HG03175 (cell line): ENCODE data around the gene AGBL1.

ENCODE experiments used
- ATAC-seq: cut with Tn5 transposase; IDR thresholded peaks from one replicate; pipeline ENCODE4 v1.9.1; 2021; ENCODE audit warnings: mild to moderate bottlenecking, moderate library complexity; ENCODE audit not compliant: unreplicated experiment

Gene AGBL1

DNA sequence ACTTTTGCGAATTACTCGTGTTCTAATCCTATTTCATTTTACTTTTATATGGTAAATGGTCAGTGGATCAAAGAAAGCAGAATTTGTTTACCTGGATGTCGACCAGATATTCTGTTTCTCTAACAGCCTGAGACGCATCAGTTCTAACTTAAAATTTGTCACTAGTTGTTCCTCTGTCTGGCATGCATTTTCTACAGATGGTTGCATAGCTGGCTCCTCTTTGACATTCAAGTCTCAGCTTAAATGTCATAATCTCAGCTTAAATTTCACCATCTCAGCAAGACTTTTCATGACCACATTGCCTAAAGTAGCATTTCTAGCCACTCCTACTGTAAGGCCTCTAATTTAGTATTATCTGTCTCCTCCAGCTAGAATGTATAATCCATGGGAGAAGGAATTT, 609.3 kb downstream of the AGBL1 start:
- no peak for ATAC-seq

DNA sequence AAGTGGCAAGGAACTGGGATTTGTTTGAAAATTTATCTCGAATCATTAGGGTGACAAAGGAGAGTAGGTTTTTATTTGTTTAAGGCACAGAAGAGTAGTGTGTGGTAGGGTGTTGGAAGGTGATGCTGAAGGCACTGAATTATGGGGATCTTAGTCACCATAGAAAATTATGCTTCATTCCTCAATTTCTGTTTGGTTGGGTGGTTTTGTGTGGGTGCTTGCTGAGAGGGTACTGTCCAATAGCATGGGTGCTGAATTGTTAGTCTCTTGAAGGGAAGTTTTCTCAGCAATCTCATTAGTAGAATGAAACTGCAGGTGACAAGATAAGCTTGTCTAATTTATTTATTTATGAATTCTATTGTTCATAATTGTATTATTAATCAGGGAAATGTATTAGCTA, 610.9 kb downstream of the AGBL1 start:
- no peak for ATAC-seq

DNA sequence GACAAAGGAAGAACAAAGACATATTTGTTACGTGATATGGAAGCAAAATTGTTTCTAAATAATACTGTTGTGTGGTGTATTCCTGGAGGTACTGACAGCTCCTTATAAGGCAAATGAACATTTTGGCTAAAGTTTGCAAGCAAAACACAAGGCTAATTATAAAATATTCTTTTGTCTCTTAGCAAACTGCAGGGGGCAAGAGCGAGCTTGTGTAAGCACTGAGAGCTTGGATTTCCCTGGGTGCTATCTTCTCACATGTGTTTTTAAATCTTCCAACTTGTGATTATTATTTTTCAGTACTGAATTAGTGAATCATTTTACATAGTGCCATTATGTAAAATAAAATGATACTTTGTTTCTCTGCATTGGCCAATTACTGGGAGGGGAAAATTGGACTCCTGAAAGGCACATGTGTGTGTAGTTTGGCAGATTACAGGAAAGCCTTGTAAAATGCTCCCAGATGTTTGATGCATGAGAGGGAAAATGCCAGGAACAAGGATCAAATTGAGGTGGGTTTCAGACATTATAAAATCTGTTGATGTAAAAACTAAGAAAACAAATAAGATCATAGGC, 611.5 kb downstream of the AGBL1 start:
- ATAC-seq = no peak

DNA sequence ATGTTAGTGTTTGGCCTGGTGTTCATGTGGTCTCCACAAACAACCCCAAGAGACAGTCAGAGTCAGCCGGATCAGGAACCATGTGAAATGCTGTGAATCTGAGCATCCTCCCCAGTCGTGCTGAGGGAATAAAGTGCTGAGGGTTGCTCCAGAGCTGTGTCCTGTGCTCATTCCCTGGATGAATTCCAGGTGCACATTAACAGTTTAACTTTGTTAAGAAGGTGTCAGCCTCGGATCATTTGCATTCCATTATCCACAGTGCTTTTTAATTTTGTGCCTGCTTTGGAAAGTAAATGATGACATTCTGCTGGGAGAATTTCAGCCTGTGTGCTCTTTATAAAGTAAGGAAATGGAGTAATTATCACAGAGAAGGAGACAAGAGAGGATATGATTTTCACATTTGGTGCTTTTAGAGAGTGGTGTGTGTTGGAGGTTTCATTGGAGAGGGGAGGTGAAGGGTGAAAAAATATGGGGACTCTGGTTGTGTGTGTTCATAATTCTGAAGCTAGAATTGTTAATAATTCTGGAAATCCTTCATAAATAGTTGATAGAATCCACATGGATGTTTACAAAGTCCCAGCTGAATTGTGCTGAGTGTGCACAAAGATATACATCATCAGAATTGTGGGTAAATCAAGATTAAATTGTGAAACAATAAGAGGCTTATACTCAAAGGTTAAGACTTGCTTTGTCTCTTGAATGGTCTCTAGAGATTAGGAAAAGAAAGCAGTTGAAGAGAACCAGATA, 621.4 kb downstream of the AGBL1 start:
- ATAC-seq = no peak

DNA sequence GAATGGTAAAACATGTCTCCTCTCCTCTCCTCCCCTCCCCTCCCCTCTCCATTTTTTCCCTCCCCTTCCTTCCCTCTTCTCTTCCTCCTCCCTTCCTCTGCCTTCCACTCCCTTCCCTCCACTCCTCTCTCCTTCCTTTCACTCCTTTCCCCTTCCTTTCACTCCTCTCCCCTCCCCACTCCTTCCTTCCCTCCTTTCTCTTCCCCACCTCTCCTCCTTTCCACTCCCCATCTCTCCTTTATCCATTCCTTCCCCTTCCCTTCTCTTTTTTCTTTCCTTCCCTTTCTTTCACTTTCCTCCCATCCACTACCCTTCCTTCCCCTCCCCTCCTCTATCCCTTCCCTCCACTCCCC, 621.9 kb downstream of the AGBL1 start:
- no peak for ATAC-seq

DNA sequence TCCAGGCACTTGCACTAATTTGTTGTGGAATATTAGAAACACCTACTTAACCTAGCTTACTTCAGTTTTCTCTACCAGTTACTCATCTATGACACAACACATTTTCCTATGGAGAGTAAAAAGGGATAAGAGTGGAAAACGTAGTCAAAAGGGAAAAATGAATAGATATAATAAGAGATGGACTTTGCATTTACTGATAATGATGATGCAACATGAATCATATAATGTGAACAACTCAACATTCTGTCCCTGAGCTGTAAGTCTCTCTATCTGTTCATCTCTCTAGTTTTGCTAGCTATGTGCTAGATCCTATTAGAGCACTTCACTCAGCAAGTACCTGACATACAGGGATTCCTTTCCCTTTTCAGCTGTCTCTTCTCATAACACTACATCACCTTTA, 627.1 kb downstream of the AGBL1 start:
- no peak for ATAC-seq

DNA sequence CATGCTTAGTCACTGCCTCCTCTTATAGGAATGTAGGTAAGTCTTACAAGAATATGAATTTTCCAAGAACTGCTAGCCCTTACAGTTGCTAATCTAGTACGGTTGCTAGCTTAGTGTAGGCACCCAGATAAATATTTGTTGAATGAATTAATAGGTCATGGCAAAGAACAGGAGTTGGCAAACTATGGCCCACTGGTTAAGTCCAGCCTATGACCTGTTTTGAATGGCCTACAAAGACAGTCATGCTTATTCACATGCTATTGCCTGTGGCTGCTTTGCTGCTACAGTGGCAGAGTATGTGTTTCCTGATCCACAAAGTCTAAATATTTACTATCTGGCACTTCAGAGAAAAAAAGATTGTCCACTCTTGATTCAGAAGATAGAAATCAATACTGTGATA, 631.8 kb downstream of the AGBL1 start:
- ATAC-seq = no peak

DNA sequence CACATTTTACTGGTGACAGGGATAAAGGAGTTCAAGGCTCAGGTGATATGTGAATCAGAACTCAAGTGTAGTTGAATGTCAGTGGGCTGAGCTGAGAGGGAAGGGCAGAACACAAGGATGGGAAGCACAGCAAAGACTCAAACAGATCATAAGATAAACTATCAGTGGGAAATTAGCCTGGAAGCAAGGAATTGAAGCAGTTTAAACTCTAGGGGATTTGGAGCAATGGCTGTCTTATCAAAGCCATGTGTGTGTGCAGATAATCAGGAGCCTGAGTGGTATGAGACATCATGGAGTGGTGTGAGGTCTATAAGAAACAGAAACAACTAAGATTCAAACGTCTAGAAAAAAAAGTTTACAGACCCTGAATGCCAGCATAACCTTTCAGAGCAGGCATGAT, 634.6 kb downstream of the AGBL1 start:
- no peak for ATAC-seq

DNA sequence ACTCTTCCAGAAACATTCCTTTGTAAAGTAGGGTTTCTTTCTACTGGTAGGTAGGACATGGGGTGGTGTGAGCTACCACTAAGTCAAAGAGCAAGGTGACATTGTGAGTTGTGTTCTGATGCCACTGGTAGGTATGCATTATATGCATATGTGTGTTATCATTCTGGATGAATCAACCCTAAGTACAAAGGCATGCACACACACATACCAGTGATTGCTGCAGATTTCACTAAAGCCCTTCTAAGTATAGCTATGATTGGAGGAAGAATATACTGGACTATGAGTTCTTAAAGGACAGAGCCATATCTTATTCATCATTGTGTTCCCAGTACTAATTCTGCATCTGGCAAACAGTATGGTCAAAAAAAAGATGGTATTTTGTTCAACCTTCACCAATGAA, 646.0 kb downstream of the AGBL1 start:
- ATAC-seq = no peak

DNA sequence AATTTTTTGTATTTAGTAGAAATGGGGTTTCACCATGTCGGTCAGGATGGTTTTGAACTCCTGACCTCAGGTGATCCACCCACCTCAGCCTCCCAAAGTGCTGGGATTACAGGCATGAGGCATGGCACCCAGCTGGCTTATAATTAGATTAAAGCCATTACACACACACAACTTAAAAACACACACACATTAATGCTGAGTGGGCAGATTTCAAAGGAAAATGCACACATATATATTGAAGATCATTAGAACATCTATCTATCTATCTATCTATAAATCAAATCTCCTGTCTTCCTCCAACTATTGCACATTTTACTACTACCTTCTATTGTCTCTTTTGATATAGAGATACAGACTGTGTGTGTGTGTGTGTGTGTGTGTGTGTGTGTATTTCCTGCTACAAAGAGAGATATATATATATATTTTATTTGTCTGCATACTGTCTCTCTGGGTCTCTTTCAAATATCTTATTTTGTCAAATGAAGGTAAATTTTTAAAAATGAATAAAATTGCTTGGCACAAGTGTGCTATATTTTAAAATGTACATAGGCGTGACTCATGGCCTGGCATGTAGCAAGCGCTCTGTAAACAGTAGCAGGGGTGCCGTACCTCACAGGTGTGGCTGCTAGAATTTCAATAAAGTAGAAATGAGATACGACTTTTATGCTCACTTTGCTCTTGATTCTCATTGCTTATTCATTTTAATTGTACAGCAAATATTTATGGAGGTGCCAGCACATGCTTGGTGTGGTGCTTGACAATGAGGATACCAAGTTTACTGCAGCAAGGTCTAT, 655.8 kb downstream of the AGBL1 start:
- ATAC-seq = no peak

DNA sequence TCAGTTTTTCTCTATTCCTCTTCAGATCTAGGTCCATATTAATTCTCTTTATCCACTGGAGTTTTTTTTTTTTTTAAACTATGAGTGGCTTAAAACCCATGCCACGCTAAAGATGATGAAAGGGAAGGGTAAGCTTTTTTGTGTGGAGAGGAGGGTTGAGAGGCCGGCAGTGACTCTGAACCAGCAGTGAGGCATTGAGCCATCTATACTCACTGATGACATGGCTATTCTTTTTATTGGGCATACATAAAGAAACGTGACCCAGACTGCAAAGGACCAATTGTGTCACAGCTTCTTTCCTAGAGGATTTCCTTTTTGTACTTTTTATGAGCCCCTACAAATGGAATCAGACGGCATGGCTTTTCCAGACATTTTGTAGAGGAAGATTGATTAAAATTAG, 662.2 kb downstream of the AGBL1 start:
- no peak for ATAC-seq

DNA sequence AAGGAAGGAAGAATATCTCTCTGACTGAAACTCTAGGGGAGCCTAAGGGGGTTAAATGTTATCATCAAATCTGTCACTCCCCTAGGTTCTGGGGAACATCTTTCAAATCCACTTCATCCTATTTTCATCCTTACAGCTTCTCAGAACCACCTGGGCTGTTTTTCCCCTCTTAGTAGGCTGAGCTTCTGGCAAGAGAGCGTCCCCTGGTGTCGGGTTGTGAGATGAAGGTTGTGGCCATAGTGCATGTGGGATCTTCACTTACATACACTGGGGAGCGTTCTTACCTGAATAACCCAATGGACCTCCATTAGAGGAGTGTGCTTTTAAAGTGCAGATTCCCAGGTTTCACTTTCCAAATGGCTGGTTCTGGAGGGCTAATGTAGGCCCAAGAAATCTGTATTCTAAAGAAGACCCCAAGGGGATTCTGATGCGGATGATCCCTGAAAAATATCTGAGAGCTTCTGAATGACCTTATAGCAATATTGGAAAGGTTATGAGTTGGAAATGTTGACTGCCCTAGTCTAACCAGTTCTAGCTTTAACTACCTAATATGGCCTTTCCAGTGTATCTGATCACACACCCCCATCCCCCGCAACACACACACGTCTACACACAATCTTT, 663.7 kb downstream of the AGBL1 start:
- ATAC-seq = no peak

DNA sequence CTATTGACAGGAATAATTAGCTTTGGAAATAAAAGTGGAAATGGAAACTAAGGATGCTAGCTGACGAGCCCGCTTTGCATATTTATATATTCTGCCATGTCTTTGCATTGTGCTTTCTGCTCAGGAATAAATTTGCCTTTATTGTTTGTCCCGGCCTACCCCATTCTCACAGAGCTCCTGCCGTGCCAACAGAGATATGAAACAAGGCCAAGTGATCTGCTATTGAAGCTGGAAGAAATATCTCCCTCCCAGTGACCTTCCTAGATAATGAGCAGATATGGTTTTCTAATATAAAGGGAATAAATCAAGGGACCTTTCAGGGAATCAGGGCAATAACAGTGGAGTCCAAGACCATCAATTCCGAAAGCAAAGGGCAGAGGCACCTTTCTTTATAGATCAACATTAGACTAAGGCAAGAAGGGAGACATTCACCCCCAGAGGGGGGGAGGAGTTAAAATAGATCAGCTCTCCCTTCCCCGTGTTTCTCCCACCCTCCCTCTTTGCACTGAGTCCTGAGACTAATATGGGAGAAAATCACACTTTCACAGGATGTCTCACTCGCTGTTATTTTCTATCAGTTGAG, 664.6 kb downstream of the AGBL1 start:
- ATAC-seq = no peak

DNA sequence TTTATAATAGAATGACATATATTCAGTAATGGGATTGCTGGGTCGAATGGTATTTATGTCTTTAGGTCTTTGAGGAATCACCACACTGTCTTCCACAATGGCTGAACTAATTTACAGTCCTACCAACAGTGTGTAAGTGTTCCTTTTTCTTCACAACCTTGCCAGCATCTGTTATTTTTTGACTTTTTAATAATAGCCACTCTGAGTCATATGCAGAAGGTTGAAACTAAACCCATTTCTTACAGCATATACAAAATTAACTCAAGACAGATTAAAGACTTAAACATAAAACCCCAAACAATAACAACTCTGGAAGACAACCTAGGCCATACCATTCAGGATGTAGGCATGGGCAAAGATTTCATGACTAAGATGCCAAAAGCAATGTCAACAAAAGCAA, 671.4 kb downstream of the AGBL1 start:
- no peak for ATAC-seq

DNA sequence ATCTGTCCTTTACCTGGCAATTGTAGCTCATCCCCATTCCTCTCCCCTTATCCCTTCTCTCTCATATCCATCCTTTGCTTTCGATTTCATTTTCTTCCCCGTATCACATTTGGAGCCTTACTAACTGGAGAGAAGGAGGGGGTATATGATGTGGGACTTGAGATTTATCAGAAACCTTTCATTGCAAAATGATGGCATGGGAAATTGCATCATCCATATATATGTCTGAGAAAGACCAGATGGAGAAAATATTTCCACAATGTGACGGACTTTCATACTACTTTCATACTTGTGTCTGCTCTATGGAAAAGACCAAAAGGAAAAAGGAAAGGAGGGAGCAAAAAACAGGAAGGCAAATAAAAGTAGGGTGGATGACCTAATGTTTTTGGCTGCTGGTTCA, 675.2 kb downstream of the AGBL1 start:
- ATAC-seq = no peak

DNA sequence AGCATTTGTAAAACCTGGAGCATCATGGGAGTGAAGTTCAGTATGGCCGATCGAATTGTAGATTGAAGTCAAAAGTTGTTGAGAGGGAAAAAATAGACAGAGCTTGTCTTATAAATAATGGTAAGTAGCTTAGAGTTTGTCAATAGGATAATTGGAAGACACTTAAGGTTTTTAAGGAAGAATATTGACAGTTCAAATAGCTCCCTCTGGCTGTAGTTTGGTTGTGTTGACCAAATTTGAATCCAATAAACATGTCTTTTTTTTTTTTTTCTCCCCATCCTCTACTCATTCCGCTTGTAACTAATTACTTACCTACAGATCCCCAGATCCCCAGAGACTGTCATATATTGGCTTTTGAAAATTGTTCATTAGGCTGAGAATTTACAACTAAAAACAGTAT, 677.0 kb downstream of the AGBL1 start:
- no peak for ATAC-seq

DNA sequence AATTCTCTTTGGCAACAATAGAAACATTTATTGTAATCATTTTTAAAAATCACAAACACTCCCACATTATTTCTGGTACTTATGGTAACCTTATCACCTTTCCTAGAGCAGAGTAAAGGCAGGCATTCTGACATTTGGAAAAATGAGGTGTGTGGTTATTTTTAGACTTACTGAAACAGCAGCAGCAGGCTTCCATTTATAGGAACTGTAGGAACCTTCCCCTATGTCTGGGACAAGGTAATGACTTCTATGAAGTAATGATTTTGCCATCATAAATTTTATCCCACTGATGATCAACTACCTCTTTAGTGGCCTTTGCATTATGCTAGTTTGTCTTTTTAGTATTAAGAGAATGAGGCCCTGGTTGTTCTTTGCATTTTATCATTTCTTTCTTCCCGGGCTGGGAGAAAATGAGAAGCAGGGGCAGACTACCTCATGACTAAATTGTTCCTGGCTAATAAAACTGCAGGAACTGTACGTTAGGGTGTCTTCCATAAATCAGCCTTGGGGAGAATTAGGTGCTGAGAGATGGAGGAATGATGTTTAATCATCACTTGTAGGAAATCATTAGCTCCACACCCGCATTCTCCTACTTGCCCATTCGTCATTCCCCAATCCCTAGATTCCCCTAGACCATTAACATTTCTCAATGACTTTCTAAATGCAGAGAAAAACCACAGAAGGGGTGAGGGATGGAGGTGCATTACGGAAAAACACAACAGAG, 680.3 kb downstream of the AGBL1 start:
- ATAC-seq = no peak

DNA sequence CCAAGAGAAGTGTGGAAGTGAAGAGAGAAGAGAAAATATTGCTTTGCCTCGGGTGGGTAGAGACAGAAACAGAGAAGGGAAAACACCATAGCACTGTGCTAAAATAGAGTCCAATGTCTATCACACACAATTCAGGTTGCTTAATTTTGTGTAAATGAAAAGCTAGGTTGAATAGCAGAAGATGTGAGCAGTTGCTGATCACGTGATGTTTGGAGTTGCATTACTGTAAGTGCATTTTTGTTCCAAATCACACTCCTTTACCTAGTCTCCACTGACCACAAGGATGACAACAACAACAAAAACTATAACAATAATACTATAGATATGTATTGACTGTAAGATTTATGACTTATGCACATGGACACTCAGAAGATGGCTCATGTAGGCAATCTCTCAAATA, 683.2 kb downstream of the AGBL1 start:
- no peak for ATAC-seq

DNA sequence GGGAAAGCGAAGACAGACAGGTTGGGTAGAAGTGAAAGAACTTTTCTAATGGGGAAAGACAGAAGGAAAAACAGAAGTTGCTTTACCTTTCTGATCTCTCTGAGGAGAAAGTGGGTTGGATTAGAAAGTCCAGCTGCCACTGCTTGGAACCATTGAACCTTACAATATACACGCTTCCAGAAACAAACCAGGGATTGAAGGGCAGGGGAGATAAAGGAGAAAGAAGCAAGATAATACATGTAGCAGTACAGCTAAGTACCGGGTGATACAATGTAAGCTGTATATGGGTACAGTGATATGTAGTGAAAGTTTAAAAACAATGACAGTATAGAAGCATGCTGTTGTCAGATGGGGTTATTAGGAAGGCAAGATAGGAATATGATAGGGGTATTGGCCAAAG, 684.4 kb downstream of the AGBL1 start:
- ATAC-seq = no peak

DNA sequence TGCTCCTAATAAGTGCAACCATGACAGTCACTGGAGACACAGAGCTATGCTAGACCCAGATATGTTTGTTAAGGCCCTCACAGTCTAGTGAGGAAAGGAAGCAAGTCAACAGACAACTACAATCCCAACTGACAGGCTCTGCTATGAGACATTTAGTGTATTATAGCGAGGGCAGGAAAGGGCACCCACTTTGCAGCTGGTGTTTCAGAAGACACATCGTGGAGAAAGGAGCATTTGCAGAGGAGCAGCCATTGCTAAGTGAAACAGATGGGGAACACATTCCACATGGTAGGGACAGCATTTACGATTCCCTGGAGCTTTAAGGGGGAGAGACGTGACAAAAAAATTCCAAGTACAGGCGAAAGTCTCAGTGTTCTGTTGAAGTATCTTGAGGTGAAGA, 685.6 kb downstream of the AGBL1 start:
- ATAC-seq = no peak
